ENCODE data around the gene RBCK1.
"Not testable (repeated sequence)": the region's sequence is repeated elsewhere in the genome, so short reads cannot be mapped to it uniquely, and the experiment has no call there.

Gene RBCK1

GRCh38 chr20:373171-373890 lies 34.8 kb upstream of the RBCK1 start:
- Histone ChIP-seq H3K4me3 (no peak overlapping the region), H3K4me1 (peaks cover 0 to 9% (median 0%) of the 10 kb centered on the region in 4 donors), H3K27ac (no peak overlapping the region), H3K36me3 (no peaks in the 10 kb centered on the region), H3K9me3 (no peaks in the 10 kb centered on the region), H3K27me3 (no peaks in the 10 kb centered on the region)
- no peak for DNase-seq
- intact Hi-C loops (cut with DNase I; ENCODE audit: low total_unique reads) = no loop called here
- TF ChIP-seq CTCF (IDR thresholded peaks at IDR 0.05) = no peak

- Histone ChIP-seq H3K27me3 (no peaks in the 10 kb centered on the region), H3K4me3 (no peak overlapping the region), H3K27ac (no peak overlapping the region), H3K36me3 (no peaks in the 10 kb centered on the region), H3K4me1 (peaks cover 0 to 9% (median 0%) of the 10 kb centered on the region in 4 donors), H3K9me3 (no peaks in the 10 kb centered on the region)
- TF ChIP-seq CTCF (IDR thresholded peaks at IDR 0.05) = no peak
- intact Hi-C loops (cut with DNase I; ENCODE audit: low total_unique reads) = loop anchor here (1.0 kb wide), 1 partner anchor 14 kb away; no protein-coding TSS in a partner anchor
- no peak for DNase-seq
Measured at GRCh38 chr20:375265-375889, 32.7 kb upstream of the RBCK1 start.

GRCh38 chr20:376089-376488 lies 32.0 kb upstream of the RBCK1 start:
- TF ChIP-seq CTCF (IDR thresholded peaks at IDR 0.05) = no peak
- Histone ChIP-seq H3K27ac (no peak overlapping the region), H3K4me3 (no peak overlapping the region), H3K4me1 (peaks cover 0 to 13% (median 3%) of the 10 kb centered on the region in 4 donors), H3K27me3 (no peaks in the 10 kb centered on the region), H3K9me3 (no peaks in the 10 kb centered on the region), H3K36me3 (no peaks in the 10 kb centered on the region)
- DNase-seq = no peak
- intact Hi-C loops (cut with DNase I; ENCODE audit: low total_unique reads) = no loop called here

GRCh38 chr20:376750-377149 lies 31.3 kb upstream of the RBCK1 start:
- Histone ChIP-seq H3K9me3 (no peaks in the 10 kb centered on the region), H3K27me3 (no peaks in the 10 kb centered on the region), H3K27ac (no peak overlapping the region), H3K36me3 (no peaks in the 10 kb centered on the region), H3K4me1 (peaks cover 0 to 15% (median 8%) of the 10 kb centered on the region in 4 donors), H3K4me3 (no peak overlapping the region)
- TF ChIP-seq CTCF (IDR thresholded peaks at IDR 0.05) = no peak
- intact Hi-C loops (cut with DNase I; ENCODE audit: low total_unique reads) = no loop called here
- DNase-seq = no peak

GRCh38 chr20:377578-377977 lies 30.5 kb upstream of the RBCK1 start:
- intact Hi-C loops (cut with DNase I; ENCODE audit: low total_unique reads) = not testable (repeated sequence)

GRCh38 chr20:378961-379336 lies 29.1 kb upstream of the RBCK1 start:
- Histone ChIP-seq H3K27me3 (no peaks in the 10 kb centered on the region), H3K4me3 (no peak overlapping the region), H3K9me3 (no peaks in the 10 kb centered on the region), H3K27ac (no peak overlapping the region), H3K4me1 (peaks cover 0 to 18% (median 11%) of the 10 kb centered on the region in 4 donors), H3K36me3 (no peaks in the 10 kb centered on the region)
- DNase-seq = no peak
- no peak for TF ChIP-seq CTCF (IDR thresholded peaks at IDR 0.05)
- intact Hi-C loops (cut with DNase I; ENCODE audit: low total_unique reads) = no loop called here

More at GRCh38 chr20:377578-377977, 30.5 kb upstream of the RBCK1 start:
- H3K27me3 ChIP-seq, H3K4me3 ChIP-seq, H3K9me3 ChIP-seq, H3K36me3 ChIP-seq, H3K27ac ChIP-seq, DNase-seq: not testable (repeated sequence)
- peaks cover 0 to 18% (median 11%) of the 10 kb centered on the region in 4 donors for H3K4me1 ChIP-seq
